Right lobe of liver (tissue), 6 donors: ENCODE results near the gene PSMB7. TPM values are rescaled to one million over a fixed set of nuclear protein-coding genes. Genes with fewer than 3 reads are reported as not detected.
A peak's percentile ranks its signal among the peaks of the same experiment; 100 is the strongest.

Experiments used
- ATAC-seq, 4 donors: fragments of 200-7000 bp; cut with Tn5 transposase; one replicate each; pipeline ENCODE4 v1.9.1; 2020; ENCODE audit warnings: mild to moderate bottlenecking in 4 of 4, moderate library complexity in 4 of 4
- DNase-seq, 3 donors: peaks; one replicate each; pipeline ENCODE4 v3.0.0-alpha.2; 2020
- H3K27ac ChIP-seq, 3 donors: fragments of 200-600 bp; one replicate each; pipeline ENCODE4 v1.8.0; 2022
- H3K27me3 ChIP-seq, 2 donors: fragments of 200-600 bp; one replicate each; pipeline ENCODE4 v1.8.0; 2022
- H3K36me3 ChIP-seq, 4 donors: fragments of 200-600 bp; sonication (generic) in 1 of 4; one replicate each; pipeline versions ENCODE4 v1.5.1 to v1.8.0; 2017 to 2022; ENCODE audit warnings: control low read depth in 1 of 4
- H3K4me1 ChIP-seq, 4 donors: fragments of 200-600 bp; sonication (generic) in 1 of 4; one replicate each; pipeline versions ENCODE4 v1.5.1 to v1.8.0; 2017 to 2022; ENCODE audit warnings: control low read depth in 1 of 4
- H3K4me3 ChIP-seq, 3 donors: fragments of 200-600 bp; one replicate each; pipeline ENCODE4 v1.8.0; 2022
- H3K9me3 ChIP-seq, 4 donors: fragments of 200-600 bp; sonication (generic) in 1 of 4; one replicate each; pipeline versions ENCODE4 v1.5.1 to v1.8.0; 2017 to 2022; ENCODE audit warnings: control low read depth in 1 of 4
- CTCF ChIP-seq, 4 donors: fragments of 200-600 bp in 3 of 4; fragments of 450-650 bp in 1 of 4; IDR thresholded peaks; one replicate each; pipeline versions ENCODE4 v1.5.1 to v1.8.0; 2016 to 2022; ENCODE audit warnings: antibody characterized with exemption in 4 of 4, mild to moderate bottlenecking in 2 of 4
- POLR2A ChIP-seq: fragments of 450-650 bp; IDR thresholded peaks from one replicate; pipeline ENCODE4 v1.6.1; 2017; ENCODE audit warnings: antibody characterized with exemption, mild to moderate bottlenecking
- WGBS: methylation state at CpG from one replicate; pipeline ENCODE4 v1.1.6; 2018; ENCODE audit warnings: low coverage, low lambda C conversion rate; ENCODE audit not compliant: insufficient coverage; ENCODE audit errors: missing lambda C conversion rate; 5-methylcytosine and 5-hydroxymethylcytosine counted together
- intact Hi-C, 2 donors: fragments of 100-400 bp; cut with DNase I; formaldehyde crosslinking; loops; one replicate each; pipeline versions ENCODE4 v1.11.2 to v1.14.1; 2022
- total RNA-seq, 6 experiments: library from RNA; depleted of rRNA in 2 of 6; stranded (reverse); fragments of >200 nt in 2 of 6; fragmentation: NEBNext Ultra II Directional in 3 of 6; extraction: Animal tissue kit (Norgen Biotek cat#: 25700) in 3 of 6; gene quantifications; one replicate each; pipeline versions ENCODE4 v1.1.0 to v1.2.4, GENCODE V29; 2016 to 2023
- donor health status: DM: no; HTN: yes; CAD: no.
- donor health status: DM: no; HTN: no; CAD: no.
- donor health status: DM: no; HTN: no; CAD: no.
- donor health status: DM: no; HTN: yes; CAD: no.
- donor health status: DM: no; HTN: yes; CAD: no.

PSMB7 gene
- total RNA-seq, 6 experiments from 2014 or later, result 76.4 to 196 (median 96.8) TPM

- peaks cover 0 to 71% (median 31%) of the 10 kb centered on the region in 4 donors for H3K4me1 ChIP-seq
- no peak for TF ChIP-seq CTCF (IDR thresholded peaks at IDR 0.05)
- no peak for TF ChIP-seq POLR2A
- WGBS, result 32% methylated on average over 9 of the region's 9 CpGs
Observed at GRCh38 chr9:124390794-124391658, 24.2 kb downstream of the PSMB7 start.

GRCh38 chr9:124389146-124389939 lies 25.9 kb downstream of the PSMB7 start:
- Histone ChIP-seq H3K4me1 (peaks cover 0 to 83% (median 33%) of the 10 kb centered on the region in 4 donors), H3K27ac (no peak overlapping the region)
- DNase-seq, result no peak

More at GRCh38 chr9:124390794-124391658, 24.2 kb downstream of the PSMB7 start:
- H3K36me3 ChIP-seq, result peaks cover 0 to 3% (median 0%) of the 10 kb centered on the region in 4 donors
- ATAC-seq (peak; percentile 29 to 43 (median 41)), DNase-seq (no peak)
- intact Hi-C loops, result no loop called here
- H3K27ac ChIP-seq, result peak overlapping the region in 2 of 3 donors; percentile 1 to 42
- H3K9me3 ChIP-seq, result no peaks in the 10 kb centered on the region
- no peaks in the 10 kb centered on the region for H3K27me3 ChIP-seq
- no peak overlapping the region for H3K4me3 ChIP-seq

GRCh38 chr9:124388275-124389048 lies 26.8 kb downstream of the PSMB7 start:
- TF ChIP-seq CTCF (IDR thresholded peaks at IDR 0.05) (no peak), POLR2A (no peak)
- Histone ChIP-seq H3K4me1 (peaks cover 0 to 87% (median 36%) of the 10 kb centered on the region in 4 donors), H3K4me3 (no peak overlapping the region), H3K9me3 (no peaks in the 10 kb centered on the region), H3K27me3 (no peaks in the 10 kb centered on the region), H3K27ac (peak overlapping the region in 1 of 3 donors; percentile 86), H3K36me3 (peaks cover 0 to 3% (median 0%) of the 10 kb centered on the region in 4 donors)
- 87% methylated on average over 8 of the region's 12 CpGs for WGBS
- ATAC-seq (no peak), DNase-seq (no peak)
- intact Hi-C loops, result no loop called here

More at GRCh38 chr9:124389146-124389939, 25.9 kb downstream of the PSMB7 start:
- Histone ChIP-seq H3K9me3 (no peaks in the 10 kb centered on the region), H3K36me3 (peaks cover 0 to 3% (median 0%) of the 10 kb centered on the region in 4 donors), H3K4me3 (no peak overlapping the region), H3K27me3 (no peaks in the 10 kb centered on the region)
- intact Hi-C loops, result no loop called here
- no peak for TF ChIP-seq POLR2A
- no peak for TF ChIP-seq CTCF (IDR thresholded peaks at IDR 0.05)
- WGBS, result 68% methylated on average over 7 of the region's 7 CpGs
- ATAC-seq, result peak in 3 of 4 donors; percentile 9 to 25 (median 19)

GRCh38 chr9:124386201-124386600 lies 29.0 kb downstream of the PSMB7 start:
- TF ChIP-seq POLR2A (peak; percentile 13), CTCF (IDR thresholded peaks at IDR 0.05) (no peak)
- Histone ChIP-seq H3K27me3 (no peaks in the 10 kb centered on the region), H3K4me3 (peak overlapping the region in 2 of 3 donors; percentile 40 to 41), H3K9me3 (no peaks in the 10 kb centered on the region), H3K4me1 (peaks cover 0 to 77% (median 33%) of the 10 kb centered on the region in 4 donors), H3K36me3 (no peaks in the 10 kb centered on the region), H3K27ac (peak overlapping the region; percentile 41 to 86 (median 77))
- peak; percentile 76 to 84 (median 80) for ATAC-seq
- WGBS, result 29% methylated on average over 3 of the region's 3 CpGs
- peak in 1 of 3 donors; percentile 71 for DNase-seq
- intact Hi-C loops, result no loop called here
